GM12892 (cell line): Measurements from ENCODE around the gene CHD5.

ENCODE experiments used
- POLR2A ChIP-seq: IDR thresholded peaks from 2 replicates; pipeline ENCODE4 v1.6.1; 2011; ENCODE audit warnings: low read depth, low read length, control low read depth
- POLR2AphosphoS5 ChIP-seq: IDR thresholded peaks from 2 replicates; pipeline ENCODE4 v1.6.1; 2011; ENCODE audit warnings: low read depth, low read length, control low read depth

DNA sequence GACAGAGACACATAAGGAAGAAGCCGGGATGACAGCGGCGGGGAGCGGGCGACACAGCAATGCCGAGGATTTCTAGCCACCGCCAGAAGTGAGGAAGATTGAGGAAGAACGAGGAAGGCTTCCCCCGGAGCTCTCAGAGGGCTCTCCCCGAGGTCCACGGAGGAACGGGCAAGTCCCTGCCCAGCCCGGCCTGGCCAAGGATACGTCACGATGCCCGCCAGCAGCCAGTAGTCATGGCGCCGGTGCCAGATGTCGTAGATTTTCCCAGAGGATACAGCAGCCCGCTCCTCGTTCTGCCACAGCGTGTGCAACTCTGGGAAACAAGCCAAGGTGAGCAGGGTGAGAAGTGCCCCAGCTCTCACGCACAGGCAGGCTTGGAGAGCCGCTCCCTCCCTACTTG, 68.5 kb downstream of the CHD5 start:
- TF ChIP-seq POLR2AphosphoS5 (no peak), POLR2A (no peak)
